GM12873 (cell line): ENCODE data around the gene MTIF2.

Experiments
- TF ChIP-seq, protein P1 (sequence below): IDR thresholded peaks from 2 replicates; pipeline ENCODE4 v1.5.1; 2012; ENCODE audit warnings: low read depth, mild to moderate bottlenecking, moderate library complexity, low read length, control low read depth; ENCODE audit not compliant: insufficient read depth; ENCODE audit errors: missing control alignments

MTIF2 gene

DNA sequence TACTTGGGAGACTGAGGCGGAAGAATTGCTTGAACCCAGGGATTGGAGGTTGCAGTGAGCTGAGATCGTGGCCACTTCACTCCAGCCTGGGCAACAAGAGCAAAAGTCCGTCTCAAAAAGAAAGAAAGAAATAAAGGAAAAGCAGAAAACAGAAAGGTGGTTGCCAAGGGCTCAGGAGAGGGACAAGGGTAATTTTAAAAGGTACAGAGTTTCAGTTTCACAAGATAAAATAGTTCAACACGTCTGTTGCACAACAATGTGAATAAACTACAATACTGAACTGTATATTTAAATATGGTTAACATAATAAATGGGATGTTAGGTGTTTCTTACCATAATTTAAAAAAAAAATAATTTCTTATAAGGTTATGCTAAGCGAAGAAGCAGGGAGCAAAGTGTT, 23.6 kb downstream of the MTIF2 start:
- TF ChIP-seq, protein P1, sequence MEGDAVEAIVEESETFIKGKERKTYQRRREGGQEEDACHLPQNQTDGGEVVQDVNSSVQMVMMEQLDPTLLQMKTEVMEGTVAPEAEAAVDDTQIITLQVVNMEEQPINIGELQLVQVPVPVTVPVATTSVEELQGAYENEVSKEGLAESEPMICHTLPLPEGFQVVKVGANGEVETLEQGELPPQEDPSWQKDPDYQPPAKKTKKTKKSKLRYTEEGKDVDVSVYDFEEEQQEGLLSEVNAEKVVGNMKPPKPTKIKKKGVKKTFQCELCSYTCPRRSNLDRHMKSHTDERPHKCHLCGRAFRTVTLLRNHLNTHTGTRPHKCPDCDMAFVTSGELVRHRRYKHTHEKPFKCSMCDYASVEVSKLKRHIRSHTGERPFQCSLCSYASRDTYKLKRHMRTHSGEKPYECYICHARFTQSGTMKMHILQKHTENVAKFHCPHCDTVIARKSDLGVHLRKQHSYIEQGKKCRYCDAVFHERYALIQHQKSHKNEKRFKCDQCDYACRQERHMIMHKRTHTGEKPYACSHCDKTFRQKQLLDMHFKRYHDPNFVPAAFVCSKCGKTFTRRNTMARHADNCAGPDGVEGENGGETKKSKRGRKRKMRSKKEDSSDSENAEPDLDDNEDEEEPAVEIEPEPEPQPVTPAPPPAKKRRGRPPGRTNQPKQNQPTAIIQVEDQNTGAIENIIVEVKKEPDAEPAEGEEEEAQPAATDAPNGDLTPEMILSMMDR, result no peak

DNA sequence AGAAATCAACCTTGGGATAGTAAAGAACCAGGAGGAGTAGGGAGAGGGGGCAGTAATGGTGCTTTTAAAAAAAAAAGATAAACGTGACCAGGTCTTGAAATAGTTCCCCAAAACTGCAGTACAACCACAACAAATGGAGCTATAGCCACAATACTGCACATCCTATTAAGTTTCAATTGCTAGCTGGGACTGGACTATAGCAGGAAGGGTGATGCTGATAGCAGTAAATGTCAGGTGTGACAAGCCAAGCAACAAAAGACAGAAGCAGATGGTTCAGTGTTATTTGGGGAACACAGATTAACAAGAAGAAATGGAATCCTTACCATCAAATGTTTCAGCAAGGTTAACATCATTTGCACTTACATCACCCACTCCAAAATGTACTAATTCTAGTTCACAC, 26.4 kb downstream of the MTIF2 start:
- TF ChIP-seq, protein P1, result no peak

DNA sequence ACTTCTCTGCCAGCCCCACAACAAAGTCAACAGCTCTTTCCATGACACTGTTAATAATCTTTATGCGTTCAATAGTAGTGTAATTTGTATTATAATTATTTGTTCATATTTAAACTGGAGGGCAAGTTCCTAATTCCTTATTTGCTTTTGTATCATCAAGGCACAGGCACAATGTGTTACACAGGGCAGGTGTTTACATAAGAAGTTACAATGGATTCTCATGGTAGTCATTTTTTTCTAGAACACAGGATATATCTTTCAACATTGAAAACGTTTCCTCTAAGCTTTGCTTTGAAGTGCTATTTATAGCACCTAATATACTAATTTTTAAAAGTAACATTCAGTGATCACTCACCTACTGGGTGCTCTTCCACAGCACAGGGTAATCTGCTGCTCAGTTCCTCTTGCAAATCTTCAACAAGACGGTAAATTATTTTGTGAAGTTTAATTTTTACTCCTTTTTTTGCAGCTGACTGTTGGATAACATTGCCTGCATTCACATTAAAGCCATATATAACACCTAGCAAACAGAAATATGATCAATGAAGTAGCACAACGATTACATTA, 29.3 kb downstream of the MTIF2 start:
- TF ChIP-seq, protein P1, result no peak

DNA sequence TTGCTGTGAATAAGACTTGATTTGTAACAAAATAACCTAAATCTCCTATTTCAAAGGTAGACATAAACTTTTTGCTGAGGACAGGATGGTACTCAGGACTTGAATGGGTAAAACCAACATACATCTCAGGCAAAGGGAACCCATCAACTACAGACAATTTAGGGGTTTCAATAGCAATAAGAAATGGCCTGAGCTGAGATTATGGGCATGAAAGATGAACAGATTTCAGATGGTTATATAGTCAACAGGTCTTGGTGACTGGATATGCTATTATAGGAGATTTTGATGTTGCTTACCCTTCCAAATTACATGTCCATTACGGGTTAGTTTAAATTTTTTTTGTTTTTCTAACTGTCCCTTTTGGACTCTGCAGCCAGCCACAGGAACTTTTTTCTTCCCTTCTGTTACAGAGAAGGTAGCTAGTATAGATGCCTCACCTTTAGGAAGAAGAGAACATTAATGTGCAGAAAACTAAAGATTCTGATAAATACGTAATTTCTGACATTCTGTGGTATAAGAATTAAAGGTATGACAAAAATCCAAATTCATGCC, 32.0 kb downstream of the MTIF2 start:
- TF ChIP-seq, protein P1, result no peak

DNA sequence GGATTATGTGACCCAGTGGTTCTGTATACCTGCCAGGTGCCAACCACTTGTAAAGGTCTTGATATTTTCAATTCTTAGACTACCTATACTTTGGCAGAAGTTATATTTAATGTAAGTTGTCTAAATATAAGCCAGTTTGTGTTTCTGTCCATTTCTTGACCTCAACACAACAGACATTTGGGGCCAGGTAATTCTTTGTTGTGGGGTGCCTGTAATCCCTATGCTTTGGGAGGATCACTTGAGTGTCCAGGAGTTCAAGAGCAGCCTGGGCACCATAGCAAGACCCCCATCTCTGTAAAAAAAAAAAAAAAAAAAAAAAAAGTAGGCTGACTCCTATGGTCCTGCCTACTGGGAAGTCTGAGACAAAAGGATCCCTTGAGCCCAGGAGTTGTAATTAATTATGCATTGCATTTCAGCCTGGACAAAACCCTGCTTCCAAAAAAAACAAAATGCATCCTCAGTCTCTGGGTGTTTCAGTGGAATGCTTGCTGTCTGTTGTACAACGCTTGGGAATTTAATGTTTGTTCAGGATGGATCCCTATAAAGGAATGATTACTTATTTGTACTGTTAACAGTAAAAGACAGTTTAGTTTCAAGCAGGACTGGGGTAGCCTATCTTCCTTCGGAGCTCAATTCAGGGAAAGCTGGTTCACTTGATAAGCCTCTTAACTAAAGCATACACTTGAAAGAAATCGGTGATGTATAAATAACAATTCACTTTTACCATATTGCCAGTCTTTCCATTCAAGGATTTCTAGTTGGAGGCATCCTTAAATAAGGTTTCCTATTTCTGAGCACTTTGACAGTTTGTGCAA, 33.1 kb downstream of the MTIF2 start:
- TF ChIP-seq, protein P1, result no peak

DNA sequence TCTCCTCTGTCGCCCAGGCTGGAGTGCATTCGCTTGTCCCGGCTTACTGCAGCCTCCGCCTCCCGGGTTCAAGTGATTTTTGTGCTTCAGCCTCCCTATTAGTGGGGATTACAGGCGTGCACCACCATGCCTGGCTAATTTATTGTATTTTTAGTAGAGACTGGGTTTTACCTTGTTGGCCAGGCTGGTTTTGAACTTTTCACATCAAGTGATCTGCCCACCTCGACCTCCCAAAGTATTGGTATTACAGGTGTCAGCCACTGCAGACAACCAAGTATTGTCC, 35.4 kb downstream of the MTIF2 start:
- TF ChIP-seq, protein P1, result no peak

DNA sequence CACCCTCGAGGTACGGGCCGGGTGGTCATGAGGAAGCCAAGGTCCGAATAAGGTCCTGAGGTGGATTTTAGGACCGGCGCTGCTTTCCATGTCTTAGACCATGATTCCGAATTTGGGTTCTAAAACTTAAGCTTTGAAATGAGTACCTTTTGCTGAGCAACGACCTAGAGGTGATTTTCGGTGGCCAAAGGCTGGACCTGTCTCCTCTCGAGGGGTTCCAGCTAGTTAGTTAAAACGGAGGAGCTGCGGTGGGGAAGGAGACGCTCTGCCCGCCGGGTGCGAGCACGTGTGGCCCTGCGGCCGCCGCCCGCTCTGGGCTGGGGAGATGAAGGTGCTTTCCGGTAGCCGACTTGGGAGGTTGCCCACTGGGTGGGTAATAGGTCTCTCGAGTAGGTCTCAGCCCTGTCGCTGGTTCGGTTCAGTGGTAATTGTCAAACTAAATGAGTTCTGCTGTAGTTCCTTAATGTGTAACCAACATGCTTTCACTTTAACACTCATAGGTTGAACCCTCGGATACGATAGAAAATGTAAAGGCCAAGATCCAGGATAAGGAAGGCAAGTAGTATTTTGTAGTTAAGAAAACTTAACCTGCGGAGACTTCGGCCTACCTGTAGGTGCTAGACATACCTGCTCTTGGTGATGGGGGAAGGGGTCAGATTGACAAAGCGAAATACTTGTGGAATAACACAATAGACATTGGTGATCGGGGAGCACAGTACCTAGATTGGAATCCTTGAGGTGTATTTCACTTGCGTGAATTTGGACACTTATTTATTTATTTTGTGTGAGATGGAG, 36.0 kb downstream of the MTIF2 start:
- TF ChIP-seq, protein P1, result no peak
